Activated CD8-positive, alpha-beta T cell treated with anti-CD3 and anti-CD28 coated beads, Interleukin-2, amount 10 ng/mL, durations not matched to agents 7 days and 5 days (primary cell): ENCODE data around the gene SLC66A2. TPM values are rescaled to one million over a fixed set of nuclear protein-coding genes. Genes with fewer than 3 reads are reported as not detected.

Experiments used
- ATAC-seq: fragments of 150-1000 bp; cut with Tn5 transposase; one replicate; pipeline ENCODE4 v1.10.0; 2021; ENCODE audit warnings: moderate library complexity
- CTCF ChIA-PET: fragments of 350-600 bp; sonication (Branson Sonifier 250); formaldehyde crosslinking; loops from one replicate; lab custom pipeline; 2021; ENCODE audit warnings: antibody characterized with exemption; lab: Charles Lee
- POLR2A ChIA-PET: fragments of 350-600 bp; sonication (Branson Sonifier 250); formaldehyde crosslinking; loops from one replicate; lab custom pipeline; 2021; ENCODE audit warnings: antibody characterized with exemption; lab: Charles Lee
- DNase-seq: peaks from one replicate; pipeline ENCODE4 v3.0.0-alpha.2; 2020
- H3K27ac Mint-ChIP-seq: one replicate; pipeline ENCODE4 v1.8.0; 2021; ENCODE audit warnings: mild to moderate bottlenecking, mixed read lengths
- H3K27me3 Mint-ChIP-seq: one replicate; pipeline ENCODE4 v1.8.0; 2021; ENCODE audit warnings: low read depth, mixed read lengths
- H3K36me3 Mint-ChIP-seq: one replicate; pipeline ENCODE4 v1.8.0; 2021; ENCODE audit warnings: low read depth, mixed read lengths
- H3K4me1 Mint-ChIP-seq: one replicate; pipeline ENCODE4 v1.8.0; 2021; ENCODE audit warnings: low read depth, mixed read lengths
- H3K4me3 Mint-ChIP-seq: one replicate; pipeline ENCODE4 v1.8.0; 2021; ENCODE audit warnings: mild to moderate bottlenecking, mixed read lengths
- H3K9me3 Mint-ChIP-seq: one replicate; pipeline ENCODE4 v1.8.0; 2022; ENCODE audit warnings: mixed read lengths; ENCODE audit not compliant: insufficient read depth
- total RNA-seq, 2 experiments: library from RNA; stranded (reverse); gene quantifications; one replicate each; pipeline ENCODE4 v1.2.3, GENCODE V29; 2021

The SLC66A2 gene
- total RNA-seq, 2 experiments from 2014 or later: 21.6 to 23.2 TPM

GRCh38 chr18:79875931-79876461 lies 75.5 kb downstream of the SLC66A2 start:
- POLR2A ChIA-PET: no interaction called here

DNA sequence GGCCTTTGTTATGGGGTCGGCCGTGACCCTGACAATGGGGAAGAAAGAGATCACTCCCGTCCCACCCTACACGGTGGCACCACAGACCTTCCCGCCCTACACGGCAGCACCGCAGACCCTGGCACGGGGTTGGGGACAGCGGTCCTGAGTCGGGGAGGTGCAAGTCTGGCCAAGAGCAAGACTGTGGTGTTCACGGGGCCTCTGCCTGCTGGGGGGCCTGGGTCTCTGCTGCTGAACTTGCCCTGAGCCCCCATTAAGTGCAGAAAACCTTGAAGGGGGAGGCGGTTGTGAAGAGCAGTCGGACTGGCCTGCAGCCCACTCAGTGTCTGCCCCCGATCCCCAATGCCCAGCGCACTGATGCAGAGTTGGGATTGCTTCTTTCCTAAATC lies 75.9 kb downstream of the SLC66A2 start:
- DNase-seq: no peak
- ChIA-PET CTCF (no interaction called here), POLR2A (no interaction called here)

More at GRCh38 chr18:79875931-79876461, 75.5 kb downstream of the SLC66A2 start:
- no peak overlapping the region for H3K27ac Mint-ChIP-seq
- no peaks in the 10 kb centered on the region for H3K9me3 Mint-ChIP-seq
- H3K36me3 Mint-ChIP-seq: no peaks in the 10 kb centered on the region
- ATAC-seq (no peak), DNase-seq (no peak)
- CTCF ChIA-PET: no interaction called here
- no peaks in the 10 kb centered on the region for H3K4me1 Mint-ChIP-seq
- no peaks in the 10 kb centered on the region for H3K27me3 Mint-ChIP-seq
- H3K4me3 Mint-ChIP-seq: no peak overlapping the region

DNA sequence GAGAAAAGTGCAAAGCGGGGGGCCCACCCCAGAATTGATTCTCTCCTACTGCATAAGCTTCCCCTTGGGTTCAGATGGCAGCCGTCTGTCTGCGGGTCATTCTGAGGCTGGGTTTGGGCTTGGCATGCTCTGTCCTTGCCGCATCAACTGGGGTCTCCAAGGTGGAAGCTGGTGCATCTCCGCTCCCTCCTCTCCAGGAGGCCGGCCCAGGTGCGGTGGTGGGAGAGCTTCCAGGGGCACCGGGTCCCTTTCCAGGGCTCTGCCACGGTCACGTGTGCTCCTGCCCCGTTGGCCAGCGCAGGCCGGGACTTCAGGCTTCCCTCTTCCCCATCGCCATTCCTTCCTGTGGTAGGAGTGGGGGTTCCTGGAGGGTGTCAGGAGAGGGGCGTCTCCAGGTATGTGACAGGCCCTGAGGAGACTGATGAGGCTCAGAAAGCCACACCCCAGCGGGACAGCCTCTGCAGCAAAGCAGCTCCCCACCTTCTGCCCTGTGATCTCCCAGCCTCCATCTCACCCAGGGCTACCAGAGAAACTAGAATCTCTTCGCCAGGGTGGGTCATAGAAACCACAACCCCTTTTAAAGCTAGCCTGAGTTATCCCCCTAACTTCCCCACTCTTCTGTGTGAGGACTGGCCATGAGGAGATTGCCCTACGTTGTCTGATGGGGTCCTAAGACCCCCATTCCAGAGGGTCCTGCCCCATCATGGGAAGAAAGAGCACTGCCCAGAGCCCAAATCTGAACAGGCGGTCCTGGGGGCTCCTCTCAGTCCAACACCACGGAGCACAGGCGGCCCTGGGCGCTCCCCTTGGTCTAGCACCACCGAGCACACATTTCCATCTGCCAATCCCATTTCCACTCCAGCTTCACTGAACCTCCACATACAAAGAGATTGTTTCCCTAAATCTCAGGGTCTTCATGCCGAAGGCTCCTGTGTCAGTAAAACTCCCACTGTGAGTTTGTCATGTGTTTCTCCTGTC lies 76.6 kb downstream of the SLC66A2 start:
- no peak overlapping the region for H3K27ac Mint-ChIP-seq
- ATAC-seq: no peak
- no peaks in the 10 kb centered on the region for H3K27me3 Mint-ChIP-seq
- ChIA-PET POLR2A (no interaction called here), CTCF (no interaction called here)
- DNase-seq: no peak
- no peak overlapping the region for H3K4me3 Mint-ChIP-seq
- no peaks in the 10 kb centered on the region for H3K4me1 Mint-ChIP-seq
- no peaks in the 10 kb centered on the region for H3K36me3 Mint-ChIP-seq
- no peaks in the 10 kb centered on the region for H3K9me3 Mint-ChIP-seq

More for the DNA sequence above, 75.9 kb downstream of the SLC66A2 start:
- Mint-ChIP-seq H3K27ac (no peak overlapping the region), H3K4me3 (no peak overlapping the region), H3K9me3 (no peaks in the 10 kb centered on the region), H3K4me1 (no peaks in the 10 kb centered on the region), H3K27me3 (no peaks in the 10 kb centered on the region), H3K36me3 (no peaks in the 10 kb centered on the region)
- ATAC-seq: no peak

DNA sequence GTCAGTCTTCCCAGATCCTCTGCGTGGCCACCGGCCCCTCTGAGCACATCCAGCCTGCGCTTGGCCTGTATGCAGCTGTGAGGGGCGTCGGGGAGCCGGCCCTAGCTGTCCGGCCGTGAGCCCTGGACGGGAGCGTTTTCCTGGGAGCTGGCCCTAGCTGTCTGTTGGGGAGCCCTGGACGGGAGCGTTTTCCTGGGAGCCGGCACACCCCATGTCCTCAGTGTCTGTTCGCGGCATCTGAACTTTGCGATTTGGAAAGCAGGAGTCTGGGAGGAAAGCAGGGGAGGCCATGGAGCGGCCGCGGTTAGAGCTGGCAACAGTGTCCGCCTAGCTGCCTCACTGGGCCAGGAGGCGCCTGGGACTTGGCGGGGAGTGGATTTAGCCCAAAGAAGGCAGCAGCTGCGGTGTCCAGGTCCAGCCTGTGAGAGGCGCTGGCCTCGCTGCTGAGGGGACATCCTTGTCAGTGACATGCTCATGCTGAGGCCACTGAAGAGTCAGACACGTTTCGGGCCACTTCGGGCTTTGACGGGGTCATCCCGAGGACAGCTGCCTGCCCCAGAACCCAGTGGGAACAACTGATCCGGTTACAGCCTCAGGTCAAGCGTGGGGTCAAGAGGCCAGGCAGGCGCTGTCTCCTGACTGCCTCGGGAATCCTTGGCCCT lies 77.9 kb downstream of the SLC66A2 start:
- ATAC-seq: no peak
- Mint-ChIP-seq H3K27ac (no peak overlapping the region), H3K9me3 (no peaks in the 10 kb centered on the region), H3K4me1 (no peaks in the 10 kb centered on the region), H3K36me3 (no peaks in the 10 kb centered on the region), H3K4me3 (no peak overlapping the region), H3K27me3 (no peaks in the 10 kb centered on the region)
- no peak for DNase-seq
- ChIA-PET POLR2A (no interaction called here), CTCF (no interaction called here)

- DNase-seq (no peak), ATAC-seq (no peak)
- Mint-ChIP-seq H3K27me3 (no peaks in the 10 kb centered on the region), H3K9me3 (no peaks in the 10 kb centered on the region), H3K4me1 (no peaks in the 10 kb centered on the region), H3K27ac (no peak overlapping the region), H3K36me3 (no peaks in the 10 kb centered on the region), H3K4me3 (no peak overlapping the region)
- ChIA-PET POLR2A (no interaction called here), CTCF (no interaction called here)
These were observed 78.7 kb downstream of the SLC66A2 start for GRCh38 chr18:79872527-79873444.

DNA sequence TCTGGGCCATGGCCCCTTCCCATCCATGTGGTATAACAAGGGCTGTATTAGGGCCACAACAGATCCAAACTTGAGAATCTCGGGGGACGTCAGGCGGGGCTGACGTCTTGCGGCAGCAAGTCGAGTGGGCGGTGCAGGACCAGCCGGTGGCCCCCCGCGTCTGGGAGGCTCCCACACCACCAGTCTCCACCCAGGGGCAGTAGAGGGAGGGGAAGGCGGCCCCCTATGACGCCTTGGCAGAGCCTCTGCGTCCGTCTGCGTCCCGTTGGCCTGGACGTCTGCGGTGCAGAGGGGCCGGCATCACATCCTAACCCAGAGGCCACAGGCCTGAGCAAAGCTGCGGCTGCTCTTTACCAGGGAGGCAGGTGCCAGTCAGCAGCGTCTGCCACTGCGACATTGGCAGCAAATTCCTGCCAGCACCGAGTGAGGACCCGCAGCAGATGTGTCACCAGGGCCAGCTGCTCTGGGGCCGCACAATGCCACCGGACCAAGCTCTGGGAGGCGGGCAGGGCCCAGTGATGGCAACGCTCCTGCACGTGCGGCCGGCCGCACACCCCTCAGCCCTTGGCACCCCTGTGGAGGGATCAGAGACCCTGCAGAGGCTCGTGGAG lies 79.9 kb downstream of the SLC66A2 start:
- Mint-ChIP-seq H3K9me3 (no peaks in the 10 kb centered on the region), H3K27me3 (no peaks in the 10 kb centered on the region), H3K27ac (no peak overlapping the region), H3K4me3 (no peak overlapping the region), H3K4me1 (no peaks in the 10 kb centered on the region), H3K36me3 (no peaks in the 10 kb centered on the region)
- ATAC-seq (no peak), DNase-seq (no peak)
- CTCF ChIA-PET: no interaction called here
- POLR2A ChIA-PET: no interaction called here

- ChIA-PET CTCF (no interaction called here), POLR2A (no interaction called here)
- Mint-ChIP-seq H3K27ac (no peak overlapping the region), H3K36me3 (no peaks in the 10 kb centered on the region), H3K4me3 (no peak overlapping the region), H3K27me3 (no peaks in the 10 kb centered on the region), H3K9me3 (no peaks in the 10 kb centered on the region), H3K4me1 (no peaks in the 10 kb centered on the region)
- ATAC-seq (no peak), DNase-seq (no peak)
These were observed 80.4 kb downstream of the SLC66A2 start for GRCh38 chr18:79871026-79871390.

DNA sequence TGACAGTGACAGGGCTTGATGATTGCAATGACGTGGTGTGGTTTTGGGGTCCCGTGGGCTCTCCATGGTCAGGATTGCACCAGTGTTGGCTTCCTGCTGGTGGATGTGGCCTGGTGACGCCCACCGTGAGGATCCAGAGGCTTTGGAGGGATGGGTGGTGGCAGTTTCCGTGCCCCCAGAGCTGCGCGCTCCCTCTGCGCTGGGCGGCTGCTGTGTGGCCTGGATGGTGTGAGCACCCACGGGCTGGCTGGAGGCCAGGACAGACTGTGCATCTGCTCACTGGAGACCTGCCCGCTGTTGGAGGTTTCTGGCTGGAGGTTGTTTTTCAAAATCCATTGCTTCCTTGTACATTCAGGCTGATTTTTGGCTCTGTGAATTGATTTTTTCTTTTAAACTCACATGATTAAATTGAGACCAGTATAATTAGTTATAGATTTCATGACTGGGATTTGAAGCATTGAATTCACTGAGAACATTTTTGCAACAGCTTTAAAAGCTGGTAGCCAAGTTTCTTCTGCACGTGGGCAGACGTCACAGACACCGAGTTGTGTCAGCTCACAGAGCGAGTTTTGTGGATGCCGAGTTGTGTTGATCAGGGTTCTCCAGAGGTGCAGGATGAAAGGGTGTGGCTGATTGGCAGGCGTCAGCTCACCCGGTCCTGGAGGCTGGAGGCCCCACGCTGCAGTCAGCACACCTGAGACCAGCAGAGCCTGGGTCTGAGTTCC lies 81.0 kb downstream of the SLC66A2 start:
- CTCF ChIA-PET: no interaction called here
- no peak for ATAC-seq
- Mint-ChIP-seq H3K4me3 (no peak overlapping the region), H3K27me3 (no peaks in the 10 kb centered on the region), H3K27ac (no peak overlapping the region), H3K9me3 (no peaks in the 10 kb centered on the region), H3K36me3 (no peaks in the 10 kb centered on the region), H3K4me1 (no peaks in the 10 kb centered on the region)
- no peak for DNase-seq
- POLR2A ChIA-PET: no interaction called here

DNA sequence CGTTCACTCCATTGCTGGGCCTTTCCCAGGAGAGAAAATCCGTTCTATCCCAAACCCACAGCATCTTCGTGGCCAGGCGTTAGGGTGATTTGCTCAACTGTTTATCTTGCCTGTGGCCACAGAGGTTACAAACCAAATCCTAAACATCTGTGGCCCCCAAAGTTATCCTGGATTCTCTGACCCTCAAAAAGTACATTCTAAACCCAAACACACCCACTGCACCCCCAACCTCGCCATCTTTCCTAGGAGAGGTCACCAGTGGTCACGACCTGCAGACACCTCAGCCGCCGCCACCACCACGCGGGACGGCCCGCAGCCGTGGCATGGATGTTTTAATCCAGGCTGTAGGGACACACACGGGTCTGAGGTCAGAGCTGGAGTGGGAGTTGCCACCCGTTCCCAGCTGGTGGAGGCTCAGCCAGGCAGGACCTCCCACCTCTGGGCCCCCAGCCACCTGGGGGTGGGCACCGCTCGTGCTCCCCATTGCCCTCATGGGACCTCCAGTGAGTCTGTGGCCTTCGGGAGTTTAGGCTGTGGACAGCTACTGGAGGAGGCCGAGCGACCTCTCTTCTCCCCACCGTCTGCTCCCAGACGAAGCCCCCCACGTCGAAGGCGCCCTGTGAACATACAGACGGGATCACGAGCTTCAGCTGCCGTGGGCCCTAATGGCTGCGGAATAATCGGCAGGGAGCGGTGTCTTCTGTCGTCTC lies 81.7 kb downstream of the SLC66A2 start:
- Mint-ChIP-seq H3K4me1 (no peaks in the 10 kb centered on the region), H3K27ac (no peak overlapping the region), H3K27me3 (no peaks in the 10 kb centered on the region), H3K4me3 (no peak overlapping the region), H3K36me3 (no peaks in the 10 kb centered on the region), H3K9me3 (no peaks in the 10 kb centered on the region)
- CTCF ChIA-PET: no interaction called here
- DNase-seq: no peak
- POLR2A ChIA-PET: no interaction called here
- no peak for ATAC-seq

DNA sequence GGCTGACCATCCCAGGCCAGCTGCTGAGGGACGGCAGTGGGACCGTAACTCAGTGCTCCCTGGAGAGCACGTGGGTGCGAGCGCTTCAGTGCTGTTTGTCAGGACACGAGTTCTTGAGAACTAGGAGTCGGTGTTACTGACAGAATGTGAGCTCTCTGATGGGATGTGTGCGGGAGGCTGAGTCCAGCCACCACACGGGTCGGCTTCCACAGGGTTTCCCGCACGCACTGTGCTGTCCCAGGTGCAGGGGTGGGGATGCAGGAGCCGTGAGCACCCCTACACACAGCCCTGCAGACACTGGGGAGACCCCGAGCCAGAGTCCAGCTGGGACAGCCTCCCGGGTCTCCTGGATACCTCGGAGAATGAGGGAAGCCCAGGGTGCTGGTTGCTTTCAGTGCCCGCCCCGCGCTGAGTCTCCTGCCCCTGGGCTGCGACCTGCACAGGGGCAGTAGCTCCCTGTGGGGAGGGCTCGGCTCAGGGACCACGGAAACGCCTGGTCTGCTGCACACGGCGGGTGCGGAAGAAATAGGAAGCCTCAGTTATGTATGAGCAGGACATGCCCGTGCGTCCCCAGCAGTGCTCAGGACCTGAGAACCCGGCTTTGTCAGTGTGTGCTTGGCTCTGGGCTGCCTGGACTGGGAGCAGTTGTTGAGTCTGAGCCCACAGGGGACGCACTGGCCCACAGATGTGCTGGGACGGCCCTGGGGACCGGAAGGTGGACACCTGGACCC lies 82.5 kb downstream of the SLC66A2 start:
- Mint-ChIP-seq H3K27me3 (no peaks in the 10 kb centered on the region), H3K27ac (no peak overlapping the region), H3K4me1 (no peaks in the 10 kb centered on the region), H3K36me3 (no peaks in the 10 kb centered on the region), H3K9me3 (no peaks in the 10 kb centered on the region), H3K4me3 (no peak overlapping the region)
- ATAC-seq (no peak), DNase-seq (no peak)
- CTCF ChIA-PET: no interaction called here
- POLR2A ChIA-PET: no interaction called here
